ENCODE results near the gene SLC9A9. TPM values are rescaled to one million over a fixed set of nuclear protein-coding genes. Genes with fewer than 3 reads are reported as not detected.

Gene SLC9A9
- total and polyA plus RNA-seq, 10 of the 15 experiments (the other 5 are each of a cell fraction or from before 2014, with no cell fraction given), result 3.5 to 14.2 (median 9.3) TPM

DNA sequence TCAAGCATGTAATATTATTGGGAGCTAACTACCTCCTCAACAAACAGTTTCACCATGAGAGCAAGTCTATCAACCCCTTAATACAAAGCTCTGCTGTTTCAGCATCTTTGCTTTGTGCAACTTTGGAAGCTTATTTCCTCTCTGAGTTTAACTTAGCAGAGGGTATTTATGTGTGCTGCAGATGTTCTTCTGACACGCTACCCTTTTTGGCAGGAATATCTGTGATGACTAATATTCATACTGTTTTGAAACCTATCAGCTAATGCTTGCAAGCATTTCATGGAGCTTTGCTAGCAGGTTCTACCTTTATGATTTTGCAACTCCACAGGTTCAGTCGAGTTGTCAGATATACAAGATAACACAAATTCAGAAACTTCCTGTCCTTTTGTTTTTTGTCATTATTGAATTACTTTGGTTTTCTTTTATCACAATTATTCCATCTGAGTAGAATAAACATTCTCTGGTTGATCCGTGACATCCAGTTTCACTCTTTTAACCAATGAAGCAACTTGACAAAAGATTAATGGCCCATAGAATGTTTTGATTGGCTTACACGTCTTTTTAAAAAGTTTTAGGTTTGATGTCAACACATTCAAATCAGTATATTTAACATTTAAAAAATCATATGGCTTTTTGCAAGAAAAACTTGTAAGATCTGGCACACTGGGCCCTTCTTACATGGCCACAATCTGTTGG is 1.7 kb upstream of the SLC9A9 start (continued):
- TF ChIP-seq KLF5 (IDR thresholded peaks at IDR 0.05; ENCODE audit: partially characterized antibody), result no peak
- TF ChIP-seq NBN (IDR thresholded peaks at IDR 0.05), result no peak
- TF ChIP-seq BHLHE40 (IDR thresholded peaks at IDR 0.05; ENCODE audit: borderline replicate concordance in 1 of 2, low read depth in 2 of 2, low read length in 1 of 2), result no peak
- TF ChIP-seq EED (IDR thresholded peaks at IDR 0.05; ENCODE audit: low read depth), result no peak
- no peak for TF ChIP-seq ZNF622 (IDR thresholded peaks at IDR 0.05)
- TF ChIP-seq, protein P1, sequence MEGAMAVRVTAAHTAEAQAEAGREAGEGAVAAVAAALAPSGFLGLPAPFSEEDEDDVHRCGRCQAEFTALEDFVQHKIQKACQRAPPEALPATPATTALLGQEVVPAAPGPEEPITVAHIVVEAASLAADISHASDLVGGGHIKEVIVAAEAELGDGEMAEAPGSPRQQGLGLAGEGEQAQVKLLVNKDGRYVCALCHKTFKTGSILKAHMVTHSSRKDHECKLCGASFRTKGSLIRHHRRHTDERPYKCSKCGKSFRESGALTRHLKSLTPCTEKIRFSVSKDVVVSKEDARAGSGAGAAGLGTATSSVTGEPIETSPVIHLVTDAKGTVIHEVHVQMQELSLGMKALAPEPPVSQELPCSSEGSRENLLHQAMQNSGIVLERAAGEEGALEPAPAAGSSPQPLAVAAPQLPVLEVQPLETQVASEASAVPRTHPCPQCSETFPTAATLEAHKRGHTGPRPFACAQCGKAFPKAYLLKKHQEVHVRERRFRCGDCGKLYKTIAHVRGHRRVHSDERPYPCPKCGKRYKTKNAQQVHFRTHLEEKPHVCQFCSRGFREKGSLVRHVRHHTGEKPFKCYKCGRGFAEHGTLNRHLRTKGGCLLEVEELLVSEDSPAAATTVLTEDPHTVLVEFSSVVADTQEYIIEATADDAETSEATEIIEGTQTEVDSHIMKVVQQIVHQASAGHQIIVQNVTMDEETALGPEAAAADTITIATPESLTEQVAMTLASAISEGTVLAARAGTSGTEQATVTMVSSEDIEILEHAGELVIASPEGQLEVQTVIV (IDR thresholded peaks at IDR 0.05; ENCODE audit: borderline replicate concordance, partially characterized antibody), result no peak
- TF ChIP-seq NFXL1 (IDR thresholded peaks at IDR 0.05; ENCODE audit: borderline replicate concordance), result no peak
- no peak for TF ChIP-seq JUND (IDR thresholded peaks at IDR 0.05; ENCODE audit: low read depth, low read length)
- TF ChIP-seq BCL11A (IDR thresholded peaks at IDR 0.05; ENCODE audit: low read depth, low read length), result peak; percentile 15; the same call in 1 of the 2 replicates
- TF ChIP-seq, protein P2, sequence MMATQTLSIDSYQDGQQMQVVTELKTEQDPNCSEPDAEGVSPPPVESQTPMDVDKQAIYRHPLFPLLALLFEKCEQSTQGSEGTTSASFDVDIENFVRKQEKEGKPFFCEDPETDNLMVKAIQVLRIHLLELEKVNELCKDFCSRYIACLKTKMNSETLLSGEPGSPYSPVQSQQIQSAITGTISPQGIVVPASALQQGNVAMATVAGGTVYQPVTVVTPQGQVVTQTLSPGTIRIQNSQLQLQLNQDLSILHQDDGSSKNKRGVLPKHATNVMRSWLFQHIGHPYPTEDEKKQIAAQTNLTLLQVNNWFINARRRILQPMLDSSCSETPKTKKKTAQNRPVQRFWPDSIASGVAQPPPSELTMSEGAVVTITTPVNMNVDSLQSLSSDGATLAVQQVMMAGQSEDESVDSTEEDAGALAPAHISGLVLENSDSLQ (IDR thresholded peaks at IDR 0.05), result peak; percentile 66; the same call in 1 of the 2 replicates
- TF ChIP-seq BRCA1 (IDR thresholded peaks at IDR 0.05; ENCODE audit: low read depth, low read length), result no peak
- TF ChIP-seq, protein P3, sequence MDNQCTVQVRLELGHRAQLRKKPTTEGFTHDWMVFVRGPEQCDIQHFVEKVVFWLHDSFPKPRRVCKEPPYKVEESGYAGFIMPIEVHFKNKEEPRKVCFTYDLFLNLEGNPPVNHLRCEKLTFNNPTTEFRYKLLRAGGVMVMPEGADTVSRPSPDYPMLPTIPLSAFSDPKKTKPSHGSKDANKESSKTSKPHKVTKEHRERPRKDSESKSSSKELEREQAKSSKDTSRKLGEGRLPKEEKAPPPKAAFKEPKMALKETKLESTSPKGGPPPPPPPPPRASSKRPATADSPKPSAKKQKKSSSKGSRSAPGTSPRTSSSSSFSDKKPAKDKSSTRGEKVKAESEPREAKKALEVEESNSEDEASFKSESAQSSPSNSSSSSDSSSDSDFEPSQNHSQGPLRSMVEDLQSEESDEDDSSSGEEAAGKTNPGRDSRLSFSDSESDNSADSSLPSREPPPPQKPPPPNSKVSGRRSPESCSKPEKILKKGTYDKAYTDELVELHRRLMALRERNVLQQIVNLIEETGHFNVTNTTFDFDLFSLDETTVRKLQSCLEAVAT (IDR thresholded peaks at IDR 0.05), result no peak
- no peak for TF ChIP-seq SP1 (IDR thresholded peaks at IDR 0.05; ENCODE audit: low read depth, low read length)
- TF ChIP-seq ETV6 (conservative IDR thresholded peaks at IDR 0.05 in 1 of 2, IDR thresholded peaks at IDR 0.05 in 1 of 2; ENCODE audit: borderline replicate concordance in 1 of 2, low read depth in 1 of 2), result no peak
- no peak for TF ChIP-seq TBL1XR1 (IDR thresholded peaks at IDR 0.05; ENCODE audit: low read depth, low read length)
- no peak for TF ChIP-seq ZSCAN29 (IDR thresholded peaks at IDR 0.05)
- no peak for TF ChIP-seq CBX5 (IDR thresholded peaks at IDR 0.05; ENCODE audit: low read depth)
- no peak for TF ChIP-seq TARDBP (IDR thresholded peaks at IDR 0.05; ENCODE audit: borderline replicate concordance)
- TF ChIP-seq SREBF1 (IDR thresholded peaks at IDR 0.05; ENCODE audit: low read length), result no peak
- no peak for TF ChIP-seq RCOR1 (conservative IDR thresholded peaks at IDR 0.05; ENCODE audit: low read depth, low read length)
- TF ChIP-seq SMAD5 (IDR thresholded peaks at IDR 0.05; ENCODE audit: low read depth), result no peak
- peak; percentile 72; the same call in 1 of the 2 replicates for TF ChIP-seq FOXM1 (IDR thresholded peaks at IDR 0.05; ENCODE audit: low read depth, low read length)
- 0 out of 2 replicates have a peak, but pooled peaks have one; percentile 26 for TF ChIP-seq CREB1 (IDR thresholded peaks at IDR 0.05; ENCODE audit: low read depth)
